GM19395 (cell line): ENCODE results near the gene KLHL25.

Experiments used
- ATAC-seq: cut with Tn5 transposase; IDR thresholded peaks from one replicate; pipeline ENCODE4 v1.9.1; 2021; ENCODE audit warnings: mild to moderate bottlenecking, moderate library complexity; ENCODE audit not compliant: unreplicated experiment

The KLHL25 gene

DNA sequence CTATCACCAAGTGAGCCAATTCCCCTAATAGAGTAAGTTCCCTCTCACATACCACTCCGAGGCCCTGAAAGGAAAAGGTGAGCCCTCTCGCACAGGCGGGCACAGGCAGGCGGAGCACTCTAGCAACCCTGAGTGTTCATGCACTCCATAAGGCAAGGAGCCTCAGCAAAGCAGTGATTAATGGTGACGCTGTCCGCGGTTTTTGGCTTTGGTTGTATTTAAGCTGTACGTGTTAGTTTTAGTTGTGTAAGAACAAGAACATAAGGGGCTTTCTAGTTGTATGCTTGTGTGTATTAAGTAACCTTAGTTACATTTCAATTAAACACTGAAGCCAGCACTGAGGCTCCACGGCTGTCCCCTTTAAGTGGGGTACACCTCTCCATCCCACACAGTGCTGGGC is 33.1 kb downstream of the KLHL25 start:
- ATAC-seq: no peak

DNA sequence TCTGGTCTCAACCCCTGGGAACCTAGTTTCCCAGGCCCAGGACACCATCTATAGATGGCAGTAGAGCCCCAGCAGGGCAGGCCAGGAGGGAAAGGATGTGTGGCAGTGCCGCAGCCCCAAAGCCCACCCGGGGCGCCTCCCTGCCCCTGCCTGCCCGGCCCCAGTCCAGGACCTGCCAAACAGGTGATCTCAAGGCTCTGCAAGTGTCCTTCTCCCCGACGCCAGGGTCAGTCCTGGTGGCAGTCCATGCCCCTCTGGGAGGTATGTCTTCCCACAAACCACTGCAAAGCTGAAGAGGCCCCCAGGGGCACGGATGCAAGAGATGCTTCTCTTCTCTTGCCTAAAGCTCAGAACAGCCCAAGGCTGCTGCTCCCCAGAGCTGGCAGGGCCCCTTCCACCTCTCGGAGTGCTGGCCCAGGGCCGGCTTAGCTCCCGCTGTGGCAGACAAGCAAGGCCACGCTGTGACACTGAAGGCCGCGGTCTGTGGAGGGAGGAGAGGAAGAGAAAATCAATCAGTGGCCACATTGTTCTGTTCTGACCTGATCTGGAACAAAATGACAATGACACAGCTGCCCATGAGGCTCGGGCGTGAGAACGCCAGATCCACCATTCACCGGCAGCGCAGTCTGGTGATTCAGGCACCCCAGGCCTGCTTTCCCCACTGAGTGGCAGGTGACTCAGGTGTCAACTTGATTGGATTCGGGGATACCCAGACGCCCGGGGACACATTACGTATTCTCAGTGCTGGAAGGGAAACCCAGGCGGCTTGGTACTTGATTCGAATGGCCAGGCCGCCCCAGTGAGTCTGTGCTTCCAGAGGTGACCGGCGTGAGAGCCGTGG is 34.0 kb downstream of the KLHL25 start:
- ATAC-seq: no peak

- no peak for ATAC-seq
Observed at GRCh38 chr15:85760049-85760448, 34.7 kb downstream of the KLHL25 start.

DNA sequence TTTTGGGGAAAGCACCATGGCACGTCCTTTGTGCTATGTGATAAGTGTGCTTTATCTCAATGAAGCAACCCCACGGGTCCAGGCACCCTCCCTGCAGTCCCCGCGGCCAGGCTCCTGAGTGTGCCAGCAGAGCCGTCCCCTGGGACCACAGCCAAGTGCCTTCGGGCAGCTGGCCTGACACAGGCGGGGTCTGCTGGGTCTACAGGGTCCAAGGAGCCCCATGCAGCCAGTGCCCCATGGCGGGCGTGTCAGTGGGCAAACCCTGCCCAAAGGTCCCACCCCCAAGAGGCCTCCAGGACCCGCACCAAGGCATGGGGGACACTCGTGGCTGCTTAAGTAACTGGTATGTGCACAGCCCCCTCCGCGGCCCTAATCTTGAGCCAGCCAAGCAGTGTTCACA is 35.3 kb downstream of the KLHL25 start:
- no peak for ATAC-seq

DNA sequence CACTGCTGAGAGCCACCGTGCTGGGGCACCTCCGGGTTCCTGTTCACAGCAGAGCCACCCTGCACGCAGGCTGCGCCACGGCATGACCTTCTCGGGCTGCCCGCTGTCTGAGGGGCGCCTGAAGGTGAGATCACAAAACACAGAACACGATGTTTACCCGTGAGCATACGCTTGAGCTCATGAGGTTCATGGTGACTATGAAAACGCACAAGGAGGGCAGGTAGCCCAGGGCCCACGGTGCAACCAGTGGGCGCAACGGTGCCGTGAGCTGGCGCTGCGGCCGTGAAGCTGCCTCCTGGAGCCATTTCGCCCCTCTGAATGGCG is 36.1 kb downstream of the KLHL25 start:
- no peak for ATAC-seq

GRCh38 chr15:85757939-85758654 is 36.6 kb downstream of the KLHL25 start:
- no peak for ATAC-seq

DNA sequence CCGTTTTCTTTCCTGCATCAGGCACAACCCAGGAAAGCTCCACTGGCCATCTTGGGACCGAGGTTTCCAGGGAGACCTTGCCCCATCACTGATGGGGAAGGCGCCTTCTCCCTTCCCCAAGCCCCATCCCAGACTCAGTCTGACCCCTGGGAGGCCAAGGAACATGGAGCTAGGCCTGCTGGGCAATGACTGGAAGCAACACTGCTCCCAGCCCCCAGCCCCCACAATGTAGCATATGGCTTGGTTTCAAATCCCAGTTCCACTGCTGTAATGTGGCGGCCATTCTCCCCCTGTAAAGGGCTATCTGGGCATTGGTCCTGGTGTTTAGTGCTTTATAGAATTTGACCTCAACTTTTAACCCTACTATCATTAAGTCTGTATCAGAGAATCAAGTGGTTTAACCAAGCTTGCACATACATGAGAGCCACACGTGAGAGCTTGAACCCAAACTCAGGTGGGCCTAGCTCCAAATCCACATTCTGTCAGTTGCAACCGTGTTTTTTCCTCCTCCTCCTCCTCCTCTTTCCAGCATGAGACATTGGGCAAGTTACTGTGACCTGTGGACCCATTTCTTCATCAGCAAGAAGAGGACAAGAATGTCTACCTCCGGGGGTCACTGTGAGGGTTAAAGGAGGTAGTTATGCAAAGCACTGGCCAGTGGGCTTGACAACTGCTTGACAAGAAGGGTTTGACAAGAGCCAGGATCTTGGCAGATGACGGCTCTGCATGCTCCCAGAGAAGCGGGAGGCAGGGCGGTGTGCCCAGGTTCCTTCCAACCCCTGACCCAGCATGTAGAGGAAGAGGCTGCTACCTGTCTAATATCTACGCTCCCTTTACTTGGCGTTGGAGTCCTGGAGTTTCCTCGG is 37.4 kb downstream of the KLHL25 start:
- ATAC-seq: no peak

- no peak for ATAC-seq
Observed at GRCh38 chr15:85756411-85757072, 38.2 kb downstream of the KLHL25 start.

GRCh38 chr15:85755942-85756341 is 38.8 kb downstream of the KLHL25 start:
- ATAC-seq: no peak

DNA sequence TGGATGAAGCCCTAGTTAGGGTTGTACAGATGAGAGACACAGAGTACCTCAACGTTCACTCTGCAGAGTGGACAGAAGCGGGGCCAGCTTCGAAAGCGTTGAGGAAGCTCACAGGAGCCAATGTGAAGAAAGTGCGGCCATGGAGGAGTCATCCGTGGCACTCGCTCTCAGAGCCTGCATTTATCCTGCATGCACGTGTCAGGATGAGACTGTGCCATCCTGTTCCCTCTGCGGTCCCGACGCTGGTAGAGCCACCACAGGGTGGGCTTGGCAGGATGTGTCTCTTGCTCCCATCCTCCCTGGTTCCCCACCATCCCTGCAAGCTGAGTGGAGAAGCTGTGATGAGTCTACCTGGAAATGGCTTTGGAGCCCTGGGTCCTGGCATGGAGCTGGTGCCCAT is 39.3 kb downstream of the KLHL25 start:
- ATAC-seq: no peak

GRCh38 chr15:85754989-85755388 is 39.7 kb downstream of the KLHL25 start:
- no peak for ATAC-seq

DNA sequence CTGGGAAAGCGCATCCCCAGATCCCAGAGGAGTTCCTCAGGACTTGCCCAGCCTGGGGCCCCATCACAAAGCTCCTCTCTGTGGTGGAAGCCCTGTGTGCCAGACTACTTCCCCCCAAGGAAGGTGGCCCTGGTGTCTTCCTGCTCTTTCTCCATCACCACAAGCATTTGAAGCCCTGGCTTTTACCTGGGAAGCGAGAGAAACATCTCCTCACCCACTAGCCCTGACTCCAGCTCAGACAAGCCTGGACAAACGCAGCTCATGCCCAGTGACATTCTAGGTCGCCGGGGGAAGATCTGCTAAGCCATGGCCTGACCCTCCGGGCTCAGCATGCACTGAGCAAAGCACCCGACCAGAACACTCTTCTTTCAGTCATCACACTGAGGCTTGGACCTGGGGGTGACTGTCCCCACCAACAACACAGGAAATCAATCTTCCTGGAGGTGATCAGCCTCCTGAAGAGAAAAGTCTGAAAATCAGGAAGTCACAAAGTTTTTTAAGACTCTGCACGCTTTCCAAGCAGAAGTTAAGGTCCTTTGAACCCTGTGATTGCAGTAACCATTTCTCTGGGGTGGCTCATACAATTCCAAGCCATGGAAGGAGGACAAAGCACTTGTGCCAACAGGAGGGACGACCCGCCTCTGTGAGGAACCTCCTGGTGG is 40.8 kb downstream of the KLHL25 start:
- no peak for ATAC-seq

DNA sequence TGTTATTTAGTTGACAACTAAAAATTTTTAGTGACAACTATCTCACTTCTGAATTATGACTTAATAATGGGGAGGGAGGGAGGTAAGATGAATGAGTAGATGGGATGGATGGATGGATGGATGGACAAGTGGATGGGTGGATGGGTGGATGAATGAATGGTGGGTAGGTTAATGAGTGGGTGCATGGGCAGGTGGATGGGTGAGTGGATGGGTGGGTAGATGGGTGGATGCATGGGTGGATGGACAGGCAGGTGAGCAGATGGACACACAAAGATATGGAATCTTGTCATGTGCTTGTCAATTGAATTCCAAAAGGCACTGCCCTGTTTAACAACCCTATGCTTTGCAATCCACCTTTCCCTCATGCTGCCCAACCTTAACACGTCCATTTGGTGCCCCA is 41.5 kb downstream of the KLHL25 start:
- no peak for ATAC-seq

DNA sequence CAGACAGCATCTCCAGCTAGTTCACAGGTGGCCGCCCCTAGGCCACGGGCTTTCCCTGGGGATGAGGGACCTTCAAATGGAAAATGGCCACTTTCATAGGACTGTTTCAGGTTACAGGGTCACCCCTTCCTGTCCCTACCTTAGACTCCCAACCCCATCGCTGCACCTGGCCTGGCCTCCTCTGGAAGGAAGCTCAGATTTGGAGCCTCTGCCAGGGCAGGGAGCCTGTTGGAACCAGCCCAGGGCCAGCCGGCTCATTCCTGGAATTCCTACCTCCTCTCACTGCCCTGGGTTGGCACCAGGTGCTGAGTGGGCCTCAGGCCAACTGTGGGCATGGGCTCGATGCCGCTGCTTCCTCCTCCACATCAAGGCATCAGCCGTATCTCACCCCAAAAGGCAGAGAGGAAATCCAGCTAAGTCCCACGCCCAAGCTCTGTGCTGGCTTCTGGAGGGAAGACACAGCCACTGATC is 42.2 kb downstream of the KLHL25 start:
- ATAC-seq: no peak

GRCh38 chr15:85752124-85752475 is 42.6 kb downstream of the KLHL25 start:
- ATAC-seq: no peak

DNA sequence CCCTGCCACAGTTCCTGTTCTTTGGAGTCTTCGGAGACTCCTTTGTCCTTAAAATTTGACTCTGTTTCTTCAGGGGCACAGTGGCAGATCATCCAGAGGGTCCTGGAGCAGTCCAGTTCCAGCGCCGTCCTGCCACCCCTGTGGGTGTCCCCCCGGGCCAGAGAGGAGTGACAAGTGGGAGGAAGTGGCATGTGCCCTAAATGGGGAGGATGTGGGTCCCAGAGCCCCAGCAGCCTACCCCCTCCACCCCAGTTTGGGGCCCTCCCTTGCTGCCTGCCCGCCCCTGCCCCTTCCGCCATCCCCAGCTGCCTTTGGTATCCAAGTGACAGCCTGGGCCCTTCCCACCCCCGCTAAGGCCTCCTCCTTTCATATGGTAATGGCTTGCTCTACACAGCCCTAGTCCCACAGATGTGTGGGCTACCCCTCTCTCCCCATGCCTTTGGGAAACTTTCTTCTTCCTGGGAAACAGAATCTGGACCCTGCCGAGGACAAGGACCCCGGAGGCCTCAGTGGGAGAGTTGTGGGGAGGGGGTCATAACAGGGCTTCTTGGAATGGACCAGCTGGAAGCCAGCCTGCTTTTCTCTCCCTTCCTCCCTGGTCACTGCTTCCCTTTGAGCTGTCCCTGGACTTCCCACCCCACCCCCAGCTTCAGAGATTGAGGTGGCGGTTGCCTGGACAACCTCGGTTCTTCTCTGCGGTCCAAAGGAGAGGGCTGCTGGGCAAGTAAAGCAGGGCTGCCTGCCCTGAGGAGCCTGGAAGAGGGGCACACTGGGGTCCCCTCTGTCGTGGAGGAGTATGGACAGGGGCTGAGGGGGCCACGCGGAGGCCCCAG is 43.2 kb downstream of the KLHL25 start:
- ATAC-seq: no peak

- ATAC-seq: no peak
Observed at GRCh38 chr15:85750319-85751290, 44.1 kb downstream of the KLHL25 start.
